H1 (cell line): ENCODE data around the gene ZIM2. TPM values are rescaled to one million over a fixed set of nuclear protein-coding genes. Genes with fewer than 3 reads are reported as not detected.

Source experiments
- CTCF ChIA-PET: fragments of 300-600 bp; sonication (Branson Sonifier 250); formaldehyde crosslinking; loops from one replicate; lab custom pipeline; 2021; ENCODE audit not compliant: partially characterized antibody; lab: Charles Lee
- POLR2A ChIA-PET: fragments of 300-600 bp; sonication (Branson Sonifier 250); formaldehyde crosslinking; loops from one replicate; lab custom pipeline; 2021; ENCODE audit warnings: inconsistent platforms; ENCODE audit not compliant: partially characterized antibody; lab: Charles Lee
- DNase-seq, 2 experiments: peaks; one replicate each; pipeline versions ENCODE4 v3.0.0 to v3.0.0-alpha.2; 2010 to 2022; ENCODE audit warnings: low spot score in 2 of 2, low read depth in 1 of 2, mixed read lengths in 1 of 2
- FAIRE-seq: peaks from 2 replicates; lab custom pipeline; 2011; peaks lifted over from hg19 to GRCh38; lab: Jason Lieb, UNC
- H2AFZ ChIP-seq: 2 replicates; pipeline ENCODE4 v1.8.1; 2012; ENCODE audit warnings: low read length, inconsistent platforms
- H2AK5ac ChIP-seq: 2 replicates; pipeline ENCODE4 v1.6.1; 2013; ENCODE audit warnings: low read depth, low read length
- H2BK120ac ChIP-seq: replicated peaks from 2 replicates; pipeline ENCODE3; 2013; ENCODE audit warnings: low read depth, low read length, inconsistent platforms
- H2BK12ac ChIP-seq: 2 replicates; pipeline ENCODE4 v1.6.1; 2013; ENCODE audit warnings: low read depth, low read length
- H2BK15ac ChIP-seq: 2 replicates; pipeline ENCODE4 v1.6.1; 2013; ENCODE audit warnings: low read length
- H2BK20ac ChIP-seq: 2 replicates; pipeline ENCODE4 v1.6.1; 2013; ENCODE audit warnings: low read length
- H2BK5ac ChIP-seq: 2 replicates; pipeline ENCODE4 v1.6.1; 2013; ENCODE audit warnings: low read depth, low read length
- H3K14ac ChIP-seq: 2 replicates; pipeline ENCODE4 v1.6.1; 2013; ENCODE audit warnings: inconsistent platforms; ENCODE audit not compliant: insufficient read length
- H3K18ac ChIP-seq: 2 replicates; pipeline ENCODE4 v1.6.1; 2013; ENCODE audit warnings: low read length; ENCODE audit errors: extremely low read depth
- H3K23ac ChIP-seq: 2 replicates; pipeline ENCODE4 v1.6.1; 2013; ENCODE audit warnings: inconsistent platforms; ENCODE audit not compliant: insufficient read length
- H3K23me2 ChIP-seq: 2 replicates; pipeline ENCODE4 v1.6.1; 2013; ENCODE audit warnings: low read depth, low read length
- H3K27ac ChIP-seq: 2 replicates; pipeline ENCODE4 v1.6.1; 2011; ENCODE audit warnings: low read depth, low read length, inconsistent platforms
- H3K27me3 ChIP-seq, 4 experiments: replicated peaks in 1 of 4; 1 replicate in 1 of 4; 2 replicates in 3 of 4; pipeline versions ENCODE4 v1.6.1 to v1.8.1; 2011 to 2013; ENCODE audit warnings: low read length in 3 of 4, mild to moderate bottlenecking in 3 of 4, inconsistent platforms in 2 of 4, mixed read lengths in 2 of 4, moderate library complexity in 1 of 4; ENCODE audit not compliant: control insufficient read depth in 3 of 4, insufficient read depth in 3 of 4; ENCODE audit errors: extremely low read depth in 1 of 4
- H3K36me3 ChIP-seq, 4 experiments: 2 replicates each; pipeline versions ENCODE4 v1.6.1 to v1.8.1; 2011 to 2013; ENCODE audit warnings: mild to moderate bottlenecking in 4 of 4, low read length in 3 of 4, moderate library complexity in 2 of 4, control low read depth in 1 of 4, inconsistent platforms in 1 of 4; ENCODE audit not compliant: insufficient read depth in 4 of 4, control insufficient read depth in 2 of 4
- H3K4ac ChIP-seq: replicated peaks from 2 replicates; pipeline ENCODE3; 2013; ENCODE audit warnings: low read length, low read depth, mixed read lengths, inconsistent platforms; ENCODE audit not compliant: insufficient read length
- H3K4me1 ChIP-seq, 4 experiments: replicated peaks in 1 of 4; 1 replicate in 1 of 4; 2 replicates in 3 of 4; pipeline versions ENCODE4 v1.6.1 to v1.8.1; 2011 to 2013; ENCODE audit warnings: low read length in 3 of 4, inconsistent platforms in 2 of 4, mixed read lengths in 1 of 4; ENCODE audit not compliant: insufficient read depth in 4 of 4, control insufficient read depth in 3 of 4
- H3K4me2 ChIP-seq, 2 experiments: 2 replicates each; pipeline versions ENCODE4 v1.6.1 to v1.8.1; 2011 to 2013; ENCODE audit warnings: low read depth in 2 of 2, low read length in 2 of 2, control low read depth in 1 of 2, inconsistent platforms in 1 of 2, mild to moderate bottlenecking in 1 of 2; ENCODE audit not compliant: insufficient read depth in 1 of 2
- H3K4me3 ChIP-seq, 4 experiments: fragments of 200-600, 300-600 bp in 1 of 4; sonication (generic), shearing (Covaris generic), sonication (Bioruptor Twin) in 1 of 4; 2 replicates each; pipeline versions ENCODE4 v1.5.1 to v1.8.1; 2011 to 2016; ENCODE audit warnings: low read length in 4 of 4, low read depth in 3 of 4, control low read depth in 2 of 4, inconsistent platforms in 2 of 4, mild to moderate bottlenecking in 2 of 4, mixed read lengths in 1 of 4, moderate library complexity in 1 of 4; ENCODE audit not compliant: insufficient read depth in 2 of 4; ENCODE audit errors: extremely low read depth in 1 of 4
- H3K56ac ChIP-seq: replicated peaks from 2 replicates; pipeline ENCODE3; 2013; ENCODE audit warnings: low read depth, mild to moderate bottlenecking, mixed read lengths, low read length, inconsistent platforms; ENCODE audit not compliant: insufficient read length
- H3K79me1 ChIP-seq: 2 replicates; pipeline ENCODE4 v1.6.1; 2013; ENCODE audit warnings: low read depth, low read length, control low read depth
- H3K79me2 ChIP-seq, 2 experiments: 2 replicates each; pipeline versions ENCODE4 v1.6.1 to v1.8.1; 2012 to 2013; ENCODE audit warnings: low read length in 2 of 2, mild to moderate bottlenecking in 2 of 2, inconsistent platforms in 1 of 2; ENCODE audit not compliant: insufficient read depth in 2 of 2, control insufficient read depth in 1 of 2
- H3K9ac ChIP-seq, 4 experiments: replicated peaks in 1 of 4; 1 replicate in 1 of 4; 2 replicates in 3 of 4; pipeline versions ENCODE4 v1.6.1 to v1.8.1; 2011 to 2013; ENCODE audit warnings: low read depth in 3 of 4, low read length in 3 of 4, control low read depth in 2 of 4, mild to moderate bottlenecking in 2 of 4, moderate library complexity in 2 of 4, inconsistent platforms in 1 of 4; ENCODE audit errors: extremely low read depth in 1 of 4
- H3K9me3 ChIP-seq, 2 experiments: 2 replicates each; pipeline versions ENCODE4 v1.6.1 to v1.8.1; 2012 to 2013; ENCODE audit warnings: mild to moderate bottlenecking in 2 of 2, moderate library complexity in 2 of 2, control low read depth in 1 of 2, inconsistent platforms in 1 of 2, low read depth in 1 of 2, low read length in 1 of 2, mixed read lengths in 1 of 2; ENCODE audit not compliant: insufficient read depth in 2 of 2
- H4K20me1 ChIP-seq, 2 experiments: replicated peaks in 1 of 2; 2 replicates each; pipeline versions ENCODE3 to v1.8.1; 2011 to 2013; ENCODE audit warnings: inconsistent platforms in 2 of 2, low read length in 2 of 2, mild to moderate bottlenecking in 1 of 2; ENCODE audit not compliant: insufficient read depth in 2 of 2, control insufficient read depth in 1 of 2
- H4K5ac ChIP-seq: 2 replicates; pipeline ENCODE4 v1.6.1; 2013; ENCODE audit warnings: low read length, low read depth, mixed read lengths, inconsistent platforms; ENCODE audit not compliant: insufficient read length
- H4K8ac ChIP-seq: 2 replicates; pipeline ENCODE4 v1.8.0; 2013; ENCODE audit warnings: mild to moderate bottlenecking, moderate library complexity, low read length, inconsistent platforms; ENCODE audit not compliant: insufficient read depth; ENCODE audit errors: extremely low read depth
- H4K91ac ChIP-seq: replicated peaks from 2 replicates; pipeline ENCODE3; 2013; ENCODE audit warnings: low read length, mixed read lengths, inconsistent platforms; ENCODE audit not compliant: insufficient read length
- ASH2L ChIP-seq: fragments of 200-600, 300-600 bp; sonication (generic); IDR thresholded peaks from one replicate; pipeline ENCODE4 v1.7.1; 2017; ENCODE audit warnings: low read length
- BCL11A ChIP-seq, 2 experiments: IDR thresholded peaks; one replicate each; pipeline ENCODE4 v1.6.1; 2011; ENCODE audit warnings: low read depth in 2 of 2, low read length in 2 of 2, mild to moderate bottlenecking in 2 of 2
- BRCA1 ChIP-seq: IDR thresholded peaks from 2 replicates; pipeline ENCODE4 v1.6.1; 2012; ENCODE audit warnings: low read depth, low read length, improper control_type of control experiment
- GABPA ChIP-seq: IDR thresholded peaks from 2 replicates; pipeline ENCODE4 v1.6.1; 2011; ENCODE audit warnings: mild to moderate bottlenecking, low read length, moderate library complexity, borderline replicate concordance; ENCODE audit not compliant: insufficient read depth
- KDM4A ChIP-seq: IDR thresholded peaks from one replicate; pipeline ENCODE4 v1.7.1; 2012; ENCODE audit warnings: low read depth, mild to moderate bottlenecking, moderate library complexity, low read length, inconsistent platforms; ENCODE audit not compliant: severe bottlenecking
- MAFK ChIP-seq: IDR thresholded peaks from 2 replicates; pipeline ENCODE4 v1.6.1; 2012; ENCODE audit warnings: low read depth, mild to moderate bottlenecking, improper control_type of control experiment, low read length
- PHF8 ChIP-seq: fragments of 200-600 bp; sonication (generic); conservative IDR thresholded peaks from 2 replicates; pipeline ENCODE4 v1.7.1; 2012; ENCODE audit warnings: low read depth, mild to moderate bottlenecking, inconsistent platforms, low read length, moderate library complexity
- POLR2A ChIP-seq, 2 experiments: IDR thresholded peaks; 1 replicate in 1 of 2; 2 replicates in 1 of 2; pipeline ENCODE4 v1.6.1; 2011; ENCODE audit warnings: low read depth in 2 of 2, low read length in 2 of 2, mild to moderate bottlenecking in 2 of 2; ENCODE audit errors: control extremely low read depth in 1 of 2
- RNF2 ChIP-seq: fragments of 200-900, 300-1000 bp; sonication (generic); IDR thresholded peaks from 2 replicates; pipeline ENCODE4 v1.7.1; 2016; ENCODE audit warnings: borderline replicate concordance, low read depth, mild to moderate bottlenecking, antibody characterized with exemption, low read length; ENCODE audit not compliant: poor library complexity, severe bottlenecking; ENCODE audit errors: missing control alignments
- RXRA ChIP-seq: IDR thresholded peaks from 2 replicates; pipeline ENCODE4 v1.6.1; 2011; ENCODE audit warnings: low read depth, mild to moderate bottlenecking, low read length, moderate library complexity; ENCODE audit not compliant: insufficient read depth
- SIN3A ChIP-seq, 2 experiments: IDR thresholded peaks in 1 of 2; conservative IDR thresholded peaks in 1 of 2; 2 replicates each; pipeline ENCODE4 v1.6.1; 2011 to 2012; ENCODE audit warnings: low read length in 2 of 2, improper control_type of control experiment in 1 of 2, low read depth in 1 of 2, mild to moderate bottlenecking in 1 of 2
- TAF1 ChIP-seq: IDR thresholded peaks from 2 replicates; pipeline ENCODE4 v1.6.1; 2011; ENCODE audit warnings: mild to moderate bottlenecking, low read depth, low read length
- TAF7 ChIP-seq: optimal IDR thresholded peaks from 2 replicates; pipeline ENCODE3; 2011; ENCODE audit warnings: low read depth, mild to moderate bottlenecking, inconsistent platforms, low read length, moderate library complexity, borderline replicate concordance
- ZNF274 ChIP-seq: IDR thresholded peaks from 2 replicates; pipeline ENCODE4 v1.7.0; 2012; ENCODE audit warnings: low read length, borderline replicate concordance; ENCODE audit errors: extremely low read depth
- polyA plus RNA-seq, 7 experiments: library from polyadenylated mRNA; depleted of rRNA in 3 of 7; stranded (reverse) in 5 of 7; unstranded in 2 of 7; fragments of >200 nt in 5 of 7; fragments of 200-250 nt in 2 of 7; gene quantifications; 1 replicate in 5 of 7; 2 replicates in 1 of 7; 4 replicates in 1 of 7; pipeline versions ENCODE4 v1.2.1 to v1.2.3, GENCODE V29; 2011 to 2013; ENCODE audit warnings: missing spikeins in 2 of 7, mixed read lengths in 2 of 7
- total RNA-seq: library from RNA; stranded (reverse); fragmentation: NEBNext Ultra II Directional; extraction: Animal tissue kit (Norgen Biotek cat#: 25700); gene quantifications from 2 replicates; pipeline ENCODE4 v1.2.1, GENCODE V29; 2021

Gene ZIM2
- total and polyA plus RNA-seq, 2 of the 8 experiments (the other 6 are each of a cell fraction or from before 2014, with no cell fraction given): not detected

- ChIA-PET CTCF (no interaction called here), POLR2A (no interaction called here)
- no peak overlapping the region for H3K14ac ChIP-seq
- H3K4me1 ChIP-seq: no peaks in the 10 kb centered on the region
- no peak overlapping the region for H3K18ac ChIP-seq
- no peaks in the 10 kb centered on the region for H3K23me2 ChIP-seq
- no peak overlapping the region for H4K5ac ChIP-seq
- DNase-seq: no peak
- no peak overlapping the region for H4K91ac ChIP-seq
- H3K79me1 ChIP-seq: no peaks in the 10 kb centered on the region
- H2BK5ac ChIP-seq: no peak overlapping the region
- H3K27ac ChIP-seq: no peak overlapping the region
- no peak overlapping the region for H2AFZ ChIP-seq
- no peak for FAIRE-seq
- H3K79me2 ChIP-seq: no peaks in the 10 kb centered on the region
- no peak overlapping the region for H3K23ac ChIP-seq
- H3K4me3 ChIP-seq: no peak overlapping the region
- H3K9ac ChIP-seq: no peak overlapping the region
- H2BK12ac ChIP-seq: no peak overlapping the region
- H3K4me2 ChIP-seq: no peak overlapping the region
- TF ChIP-seq BCL11A (IDR thresholded peaks at IDR 0.05; ENCODE audit: low read depth in 2 of 2, low read length in 2 of 2) (no peak), KDM4A (no peak), ZNF274 (no peak), MAFK (no peak), PHF8 (no peak), ASH2L (no peak), TAF7 (no peak), TAF1 (no peak), GABPA (no peak), POLR2A (IDR thresholded peaks at IDR 0.05; ENCODE audit: control extremely low read depth in 1 of 2, low read depth in 2 of 2, low read length in 2 of 2) (no peak), RXRA (no peak), BRCA1 (no peak), SIN3A (conservative IDR thresholded peaks at IDR 0.05 in 1 of 2, IDR thresholded peaks at IDR 0.05 in 1 of 2; ENCODE audit: low read depth in 1 of 2, low read length in 2 of 2) (no peak), RNF2 (no peak)
- no peak overlapping the region for H2BK20ac ChIP-seq
- H4K8ac ChIP-seq: no peak overlapping the region
- peaks cover 84 to 88% of the 10 kb centered on the region in 2 experiments for H3K9me3 ChIP-seq
- no peak overlapping the region for H2BK15ac ChIP-seq
- no peak overlapping the region for H3K56ac ChIP-seq
- H2AK5ac ChIP-seq: no peak overlapping the region
- no peaks in the 10 kb centered on the region; a peak in 1 of 8 replicates for H3K36me3 ChIP-seq
- H3K27me3 ChIP-seq: no peaks in the 10 kb centered on the region
- H4K20me1 ChIP-seq: no peaks in the 10 kb centered on the region
- H3K4ac ChIP-seq: no peak overlapping the region
- no peak overlapping the region for H2BK120ac ChIP-seq
These were observed 33.9 kb downstream of the ZIM2 start for GRCh38 chr19:56806639-56807038.
